Activated CD8-positive, alpha-beta memory T cell treated with anti-CD3 and anti-CD28 coated beads, Interleukin-2, amount 10 ng/mL, durations not matched to agents 7 days and 5 days (primary cell): Measurements from ENCODE around the gene ALDH1A2. TPM values are rescaled to one million over a fixed set of nuclear protein-coding genes. Genes with fewer than 3 reads are reported as not detected.

ENCODE experiments used
- ATAC-seq: fragments of 150-1000 bp; cut with Tn5 transposase; one replicate; pipeline ENCODE4 v1.10.0; 2021; ENCODE audit warnings: moderate library complexity
- CTCF ChIA-PET: fragments of 350-600 bp; sonication (Branson Sonifier 250); formaldehyde crosslinking; loops from one replicate; lab custom pipeline; 2021; ENCODE audit warnings: antibody characterized with exemption; lab: Charles Lee
- DNase-seq: peaks from one replicate; pipeline ENCODE4 v3.0.0-alpha.2; 2020
- H3K27ac Mint-ChIP-seq: one replicate; pipeline ENCODE4 v1.8.0; 2021; ENCODE audit warnings: mild to moderate bottlenecking, mixed read lengths
- H3K27me3 Mint-ChIP-seq: one replicate; pipeline ENCODE4 v1.8.0; 2021; ENCODE audit warnings: mixed read lengths
- H3K36me3 Mint-ChIP-seq: one replicate; pipeline ENCODE4 v1.8.0; 2021; ENCODE audit warnings: mild to moderate bottlenecking, mixed read lengths
- H3K4me1 Mint-ChIP-seq: one replicate; pipeline ENCODE4 v1.8.0; 2021; ENCODE audit warnings: mixed read lengths
- H3K4me3 Mint-ChIP-seq: one replicate; pipeline ENCODE4 v1.8.0; 2021; ENCODE audit warnings: mild to moderate bottlenecking, moderate library complexity, mixed read lengths
- H3K9me3 Mint-ChIP-seq: one replicate; pipeline ENCODE4 v1.8.0; 2022; ENCODE audit warnings: low read depth, mixed read lengths
- total RNA-seq, 2 experiments: library from RNA; stranded (reverse); gene quantifications; one replicate each; pipeline ENCODE4 v1.2.3, GENCODE V29; 2021

The ALDH1A2 gene
- total RNA-seq, 2 experiments from 2014 or later = 0.82 to 1.5 TPM

DNA sequence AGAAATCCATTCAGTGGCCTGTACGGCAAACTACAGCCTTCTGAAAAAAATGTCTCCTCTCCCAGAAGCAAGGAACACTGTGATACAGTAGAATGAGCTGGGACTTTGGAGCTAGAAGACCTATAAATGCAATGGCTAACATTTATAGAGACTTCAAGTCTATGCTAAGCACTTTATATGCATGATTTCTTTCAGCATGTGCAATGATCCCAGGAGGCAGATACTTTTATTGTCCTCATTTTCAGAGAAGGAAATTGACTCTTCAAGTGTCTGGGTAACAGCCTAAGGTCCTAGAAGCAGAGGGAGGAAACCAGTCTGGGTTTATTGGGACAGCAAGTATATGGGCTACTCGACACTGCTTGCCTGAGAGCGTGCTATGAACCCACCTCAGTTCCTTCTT, 140.9 kb downstream of the ALDH1A2 start:
- ATAC-seq (no peak), DNase-seq (no peak)
- H3K27me3 Mint-ChIP-seq = peaks cover 16% of the 10 kb centered on the region
- no peaks in the 10 kb centered on the region for H3K9me3 Mint-ChIP-seq
- H3K27ac Mint-ChIP-seq = no peak overlapping the region
- H3K36me3 Mint-ChIP-seq = no peaks in the 10 kb centered on the region
- H3K4me3 Mint-ChIP-seq = no peak overlapping the region
- no peaks in the 10 kb centered on the region for H3K4me1 Mint-ChIP-seq
- CTCF ChIA-PET = interaction anchor here (1.1 kb wide), 1 partner anchor 9 kb away, joined by 3 read pairs; no protein-coding TSS in a partner anchor

DNA sequence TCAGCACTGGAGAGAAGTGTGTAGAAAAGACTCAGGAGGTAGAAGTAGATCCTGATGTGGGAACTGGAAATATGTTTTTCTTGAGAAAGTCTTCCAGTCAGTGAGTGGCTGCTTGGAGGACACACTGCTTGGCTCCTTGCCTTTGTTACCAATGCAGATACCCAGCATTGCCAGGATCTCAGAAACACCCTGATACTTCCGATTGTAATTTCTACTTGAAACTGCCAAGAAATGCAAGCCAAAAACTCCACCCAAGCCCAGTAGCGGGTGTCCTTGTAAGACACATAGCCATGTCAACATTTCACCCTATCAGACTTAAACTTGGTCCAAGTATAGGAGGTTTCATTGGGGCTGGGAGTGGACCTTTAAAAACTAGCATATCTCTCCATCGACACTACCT, 141.8 kb downstream of the ALDH1A2 start:
- H3K4me3 Mint-ChIP-seq = no peak overlapping the region
- CTCF ChIA-PET = no interaction called here
- no peaks in the 10 kb centered on the region for H3K36me3 Mint-ChIP-seq
- no peaks in the 10 kb centered on the region for H3K4me1 Mint-ChIP-seq
- no peak for ATAC-seq
- no peaks in the 10 kb centered on the region for H3K9me3 Mint-ChIP-seq
- peaks cover 16% of the 10 kb centered on the region for H3K27me3 Mint-ChIP-seq
- no peak overlapping the region for H3K27ac Mint-ChIP-seq
- no peak for DNase-seq

DNA sequence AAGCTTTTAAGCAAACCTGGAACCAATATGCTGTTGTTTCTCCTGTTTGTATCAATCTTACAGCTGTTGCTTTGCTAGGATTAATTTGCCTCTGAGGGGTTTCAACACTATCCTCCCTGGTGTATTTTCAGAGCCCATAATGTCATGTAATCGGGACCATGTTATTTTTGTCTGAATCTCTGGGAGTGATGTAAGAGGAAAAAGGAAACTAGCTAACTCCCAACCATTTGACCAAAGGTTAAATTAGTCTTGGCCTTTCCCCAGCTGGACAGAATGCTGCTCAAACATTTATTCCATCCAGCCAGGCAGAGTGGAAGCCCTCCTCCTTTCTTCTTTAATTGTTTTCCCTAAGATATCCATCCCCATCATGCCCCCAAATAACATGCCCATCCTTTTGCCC, 142.2 kb downstream of the ALDH1A2 start:
- CTCF ChIA-PET = no interaction called here
- no peak overlapping the region for H3K4me3 Mint-ChIP-seq

DNA sequence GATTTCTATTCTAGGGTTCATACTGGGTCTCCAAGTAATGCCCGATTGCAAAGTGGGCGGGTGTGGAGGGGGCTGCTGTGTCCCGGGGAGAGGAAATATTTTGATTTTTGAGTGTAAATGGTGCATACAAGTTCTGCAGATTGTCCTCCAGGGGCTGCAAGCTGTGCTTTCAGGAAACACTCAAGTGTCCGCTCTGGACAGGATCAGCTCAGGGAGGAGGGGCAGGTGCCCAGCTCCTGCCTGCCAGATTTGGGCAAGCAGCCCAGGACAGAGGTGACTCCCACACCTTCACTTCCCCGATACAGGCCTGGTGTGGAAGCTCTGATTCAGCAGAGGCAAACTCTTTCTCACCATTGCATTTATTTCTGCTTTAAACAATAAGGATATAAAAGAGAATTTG, 142.7 kb downstream of the ALDH1A2 start:
- DNase-seq (no peak), ATAC-seq (no peak)
- Mint-ChIP-seq H3K4me3 (no peak overlapping the region), H3K9me3 (no peaks in the 10 kb centered on the region), H3K4me1 (no peaks in the 10 kb centered on the region), H3K27ac (no peak overlapping the region), H3K27me3 (peaks cover 16% of the 10 kb centered on the region), H3K36me3 (no peaks in the 10 kb centered on the region)
- CTCF ChIA-PET = no interaction called here

More for the DNA sequence above, 142.2 kb downstream of the ALDH1A2 start:
- H3K27me3 Mint-ChIP-seq = peaks cover 16% of the 10 kb centered on the region
- no peaks in the 10 kb centered on the region for H3K9me3 Mint-ChIP-seq
- H3K36me3 Mint-ChIP-seq = no peaks in the 10 kb centered on the region
- no peak overlapping the region for H3K27ac Mint-ChIP-seq
- no peak for ATAC-seq
- H3K4me1 Mint-ChIP-seq = no peaks in the 10 kb centered on the region
- no peak for DNase-seq

DNA sequence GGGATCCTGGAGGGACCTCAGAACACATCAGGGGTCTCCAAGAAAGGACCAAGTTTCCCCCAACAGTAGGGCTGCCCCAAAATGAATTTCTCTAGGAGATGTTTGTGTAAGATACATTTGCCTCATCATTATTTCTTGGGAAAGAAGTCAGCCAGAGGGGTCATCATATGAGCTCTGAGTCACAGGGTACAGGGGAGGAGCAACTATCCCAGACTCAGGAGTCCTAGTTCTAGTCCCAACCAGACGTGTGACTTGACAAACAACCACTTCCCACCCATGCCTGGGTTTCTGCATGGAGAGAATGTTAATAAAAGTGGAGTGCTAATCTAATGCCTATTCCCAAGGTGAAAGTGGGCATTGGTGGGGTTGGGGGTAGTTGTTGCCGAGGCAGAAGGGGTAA, 144.1 kb downstream of the ALDH1A2 start:
- no peaks in the 10 kb centered on the region for H3K9me3 Mint-ChIP-seq
- no peaks in the 10 kb centered on the region for H3K4me1 Mint-ChIP-seq
- H3K27me3 Mint-ChIP-seq = peaks cover 16% of the 10 kb centered on the region
- ATAC-seq = no peak
- H3K36me3 Mint-ChIP-seq = no peaks in the 10 kb centered on the region
- no peak overlapping the region for H3K27ac Mint-ChIP-seq
- DNase-seq = no peak
- CTCF ChIA-PET = interaction anchor here (1.0 kb wide), 1 partner anchor 149 kb away, joined by 3 read pairs; no protein-coding TSS in a partner anchor
- no peak overlapping the region for H3K4me3 Mint-ChIP-seq

DNA sequence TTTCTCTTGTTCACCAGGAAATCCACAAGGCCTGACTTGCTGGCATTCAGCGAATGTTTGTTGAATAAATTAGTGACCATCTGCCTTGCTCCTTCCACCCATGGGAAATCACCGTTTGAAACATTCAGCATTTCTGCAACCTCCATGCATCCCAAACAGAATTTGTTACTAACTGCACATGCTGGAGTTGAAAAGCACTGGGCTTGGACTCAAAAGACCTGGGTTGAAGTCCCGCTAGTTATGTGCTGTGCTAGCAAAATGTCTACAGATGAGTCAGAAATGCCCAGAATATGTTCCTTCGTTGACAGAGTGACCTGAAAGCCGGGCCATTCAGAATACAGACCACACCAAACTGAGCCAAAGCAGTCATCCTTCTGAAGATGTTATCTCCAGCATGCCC, 144.6 kb downstream of the ALDH1A2 start:
- H3K27ac Mint-ChIP-seq = no peak overlapping the region
- H3K36me3 Mint-ChIP-seq = no peaks in the 10 kb centered on the region
- H3K4me1 Mint-ChIP-seq = no peaks in the 10 kb centered on the region
- H3K9me3 Mint-ChIP-seq = no peaks in the 10 kb centered on the region
- ATAC-seq = no peak
- H3K27me3 Mint-ChIP-seq = peaks cover 14% of the 10 kb centered on the region
- no peak overlapping the region for H3K4me3 Mint-ChIP-seq
- CTCF ChIA-PET = interaction anchor here (1.0 kb wide), 1 partner anchor 150 kb away, joined by 3 read pairs; no protein-coding TSS in a partner anchor
- DNase-seq = no peak

DNA sequence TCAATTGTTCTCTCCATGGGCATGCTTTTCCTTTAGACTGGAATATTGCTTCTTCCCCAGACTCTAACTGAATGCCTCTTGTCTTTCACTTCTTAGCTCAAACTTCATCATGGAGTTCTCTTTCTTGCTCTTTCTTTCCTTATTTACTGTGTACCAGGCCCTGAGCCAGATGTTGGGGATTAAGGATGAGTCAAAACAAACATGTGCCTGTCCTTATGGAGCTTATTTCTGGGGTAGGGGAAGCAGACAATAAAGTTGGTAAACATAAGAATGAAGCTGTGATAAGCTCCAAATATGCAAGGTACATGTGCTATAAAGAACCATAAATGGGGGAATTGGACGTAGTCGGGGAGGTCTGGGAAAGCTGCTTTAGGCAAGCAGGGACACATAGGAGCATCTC, 145.8 kb downstream of the ALDH1A2 start:
- CTCF ChIA-PET = interaction anchor here (0.8 kb wide), 1 partner anchor 9 kb away, joined by 3 read pairs; no protein-coding TSS in a partner anchor
- no peaks in the 10 kb centered on the region for H3K36me3 Mint-ChIP-seq
- no peak for ATAC-seq
- no peak overlapping the region for H3K4me3 Mint-ChIP-seq
- H3K4me1 Mint-ChIP-seq = no peaks in the 10 kb centered on the region
- H3K27ac Mint-ChIP-seq = no peak overlapping the region
- H3K27me3 Mint-ChIP-seq = peaks cover 14% of the 10 kb centered on the region
- no peaks in the 10 kb centered on the region for H3K9me3 Mint-ChIP-seq
- DNase-seq = no peak

DNA sequence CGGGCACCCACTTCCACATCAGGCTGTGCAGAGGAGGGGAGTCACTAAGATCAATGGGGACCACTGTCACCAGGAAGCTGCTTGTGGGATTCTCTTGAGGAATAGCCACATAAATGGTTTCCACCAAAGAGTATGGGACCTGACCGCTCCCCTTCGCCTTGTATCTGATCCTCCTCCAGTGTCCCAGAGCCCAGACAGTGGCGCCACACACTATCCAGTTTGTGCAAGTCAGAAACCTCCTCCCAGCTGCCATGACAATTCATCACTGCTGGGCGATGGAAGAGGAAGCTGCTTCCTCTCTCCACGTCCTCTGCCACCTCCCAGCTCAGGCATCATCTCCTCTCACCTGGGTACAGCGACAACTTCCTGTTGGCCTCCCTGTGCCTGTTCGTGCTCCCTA, 147.5 kb downstream of the ALDH1A2 start:
- no peak for DNase-seq
- H3K9me3 Mint-ChIP-seq = no peaks in the 10 kb centered on the region
- no peaks in the 10 kb centered on the region for H3K36me3 Mint-ChIP-seq

DNA sequence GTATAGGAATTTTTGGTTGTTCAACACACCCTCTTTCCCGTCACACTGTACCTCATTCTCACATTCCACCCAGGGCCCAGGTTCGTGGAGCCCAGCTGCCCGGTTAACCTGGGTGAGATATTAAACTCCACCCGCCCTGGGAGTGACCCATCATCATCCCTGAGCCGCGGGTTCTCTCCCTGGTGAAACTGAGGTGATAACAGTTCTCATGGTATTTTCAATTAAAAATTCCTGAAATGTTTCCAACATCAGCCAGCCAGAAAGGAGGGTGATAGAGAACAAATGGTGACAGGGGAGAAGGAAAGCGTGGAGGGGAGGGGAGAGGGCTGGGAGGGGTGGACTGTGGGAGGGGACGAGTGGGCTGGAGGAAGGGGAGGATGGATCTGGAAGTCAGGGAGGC, 148.8 kb downstream of the ALDH1A2 start:
- Mint-ChIP-seq H3K27ac (no peak overlapping the region), H3K27me3 (peaks cover 14% of the 10 kb centered on the region), H3K4me1 (no peaks in the 10 kb centered on the region), H3K9me3 (no peaks in the 10 kb centered on the region), H3K4me3 (no peak overlapping the region), H3K36me3 (no peaks in the 10 kb centered on the region)
- ATAC-seq = no peak
- DNase-seq = no peak
- CTCF ChIA-PET = no interaction called here

More for the DNA sequence above, 147.5 kb downstream of the ALDH1A2 start:
- CTCF ChIA-PET = no interaction called here
- peaks cover 14% of the 10 kb centered on the region for H3K27me3 Mint-ChIP-seq
- H3K4me1 Mint-ChIP-seq = no peaks in the 10 kb centered on the region
- H3K4me3 Mint-ChIP-seq = no peak overlapping the region
- H3K27ac Mint-ChIP-seq = no peak overlapping the region
- no peak for ATAC-seq

DNA sequence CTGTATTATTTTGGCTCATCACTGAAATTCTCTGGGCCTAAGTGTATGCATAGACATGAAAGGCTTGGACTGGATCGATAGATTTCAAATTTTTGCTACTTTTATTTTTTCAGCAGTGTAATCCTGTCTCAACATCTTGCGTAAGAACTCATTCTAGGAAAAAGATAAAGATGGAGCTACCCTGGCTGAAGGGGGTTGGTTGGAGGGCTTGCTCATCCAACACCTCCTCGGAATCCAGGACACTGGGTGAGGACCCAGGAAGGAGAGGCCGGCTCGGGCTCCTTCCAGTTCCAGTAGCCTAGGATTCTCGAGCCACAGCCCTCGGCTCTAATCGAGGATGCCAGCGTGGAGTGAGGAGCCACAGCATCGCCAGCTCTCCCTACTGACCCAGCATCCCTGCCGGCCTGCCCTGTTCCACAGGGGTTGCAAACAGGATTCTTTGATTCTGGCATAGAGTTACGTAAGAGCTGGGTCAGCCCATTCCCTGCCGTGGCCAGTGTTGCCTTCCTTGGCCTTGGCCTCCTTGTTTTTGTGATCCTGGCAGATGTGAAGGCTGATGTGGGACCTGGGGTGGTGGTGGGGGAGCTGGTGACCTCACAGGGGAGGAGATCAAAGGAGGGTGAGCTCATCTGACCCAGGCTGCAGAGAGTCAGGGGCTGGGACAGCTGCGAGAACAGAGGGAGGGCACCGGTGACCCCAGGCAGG, 149.5 kb downstream of the ALDH1A2 start:
- H3K4me3 Mint-ChIP-seq = no peak overlapping the region
- ATAC-seq = no peak
- DNase-seq = no peak
- CTCF ChIA-PET = interaction anchor here (1.2 kb wide), 1 partner anchor 9 kb away, joined by 3 read pairs; no protein-coding TSS in a partner anchor
- H3K9me3 Mint-ChIP-seq = no peaks in the 10 kb centered on the region
- H3K27ac Mint-ChIP-seq = no peak overlapping the region
- no peaks in the 10 kb centered on the region for H3K36me3 Mint-ChIP-seq
- H3K4me1 Mint-ChIP-seq = no peaks in the 10 kb centered on the region
- H3K27me3 Mint-ChIP-seq = peaks cover 12% of the 10 kb centered on the region

DNA sequence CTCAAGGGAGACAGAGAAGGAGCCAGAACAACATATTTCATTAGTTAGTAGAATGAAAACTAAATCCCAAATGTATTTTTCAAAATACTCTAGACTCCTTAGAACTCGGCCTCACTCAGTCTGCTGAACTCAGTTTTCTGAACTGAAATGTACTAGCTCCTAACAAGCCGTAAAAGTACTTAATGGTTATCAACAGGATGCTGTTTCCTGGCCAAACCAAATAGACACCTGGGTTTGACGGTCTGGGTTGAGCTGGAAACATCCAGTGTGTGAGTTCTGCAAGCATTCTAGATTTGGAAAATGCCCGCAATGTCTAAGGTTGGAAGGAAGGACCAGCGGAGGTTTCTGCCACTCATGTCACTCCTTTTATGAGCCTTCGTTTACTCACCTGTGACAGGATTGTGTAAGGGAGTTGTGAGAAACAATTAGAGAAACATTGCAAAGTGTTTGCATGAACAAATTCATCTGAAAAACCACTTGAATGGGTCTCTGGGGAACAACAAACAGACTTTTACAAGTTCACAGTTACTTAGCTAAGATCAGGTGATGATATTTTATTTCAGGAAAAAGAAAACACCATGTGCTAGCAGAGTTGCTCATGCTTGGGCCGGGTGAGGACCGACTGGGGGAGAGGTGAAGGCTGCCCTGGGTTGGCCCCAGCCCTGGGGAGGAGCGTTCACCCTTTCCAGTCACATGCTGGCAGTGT, 151.0 kb downstream of the ALDH1A2 start:
- no peak for ATAC-seq
- H3K9me3 Mint-ChIP-seq = no peaks in the 10 kb centered on the region
- no peaks in the 10 kb centered on the region for H3K36me3 Mint-ChIP-seq
- CTCF ChIA-PET = interaction anchor here (1.2 kb wide), 1 partner anchor 10 kb away, joined by 3 read pairs; no protein-coding TSS in a partner anchor
- no peaks in the 10 kb centered on the region for H3K4me1 Mint-ChIP-seq
- H3K4me3 Mint-ChIP-seq = no peak overlapping the region
- H3K27ac Mint-ChIP-seq = no peak overlapping the region
- no peak for DNase-seq
- peaks cover 15% of the 10 kb centered on the region for H3K27me3 Mint-ChIP-seq

DNA sequence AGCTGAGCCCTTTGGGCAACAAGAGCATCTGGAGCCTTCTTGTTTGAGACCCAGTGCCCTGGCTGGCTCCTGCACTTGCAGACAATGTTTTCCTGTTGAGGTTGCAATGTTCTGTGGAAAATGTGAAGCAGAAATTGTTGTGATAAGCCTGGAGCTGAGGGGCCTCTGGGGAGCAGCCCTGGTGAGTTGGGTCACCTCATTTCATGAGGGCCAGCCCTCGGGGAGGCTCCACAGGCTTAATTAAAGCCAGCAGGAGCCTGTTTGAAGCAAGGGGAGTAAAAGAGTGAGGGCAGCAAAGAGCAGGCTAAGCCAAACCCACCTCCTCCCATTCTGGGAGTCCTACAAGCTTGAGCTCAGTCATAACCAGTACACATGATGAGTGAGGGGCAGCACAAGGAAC, 154.3 kb downstream of the ALDH1A2 start:
- Mint-ChIP-seq H3K27ac (no peak overlapping the region), H3K4me3 (no peak overlapping the region), H3K27me3 (peaks cover 25% of the 10 kb centered on the region), H3K4me1 (no peaks in the 10 kb centered on the region), H3K9me3 (no peaks in the 10 kb centered on the region), H3K36me3 (no peaks in the 10 kb centered on the region)
- CTCF ChIA-PET = no interaction called here
- ATAC-seq (no peak), DNase-seq (no peak)

DNA sequence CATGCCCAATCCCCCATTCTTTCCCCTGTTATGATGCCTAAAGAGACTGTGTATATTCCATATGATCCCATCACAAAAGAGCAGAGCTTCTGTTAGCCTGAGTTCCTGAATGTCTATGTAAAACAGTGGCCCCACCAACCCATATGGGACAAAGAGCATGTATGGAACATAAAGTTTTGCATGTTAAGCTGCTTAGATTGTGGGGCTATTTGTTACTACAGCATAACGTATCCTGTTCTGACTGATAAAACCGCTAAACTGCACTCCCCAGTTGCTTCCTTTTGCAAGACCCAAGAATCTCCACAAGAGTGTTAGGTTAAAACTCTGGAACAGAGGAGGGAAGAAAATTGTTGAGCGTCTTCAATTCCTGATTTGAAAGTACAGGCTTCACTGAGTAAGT, 154.8 kb downstream of the ALDH1A2 start:
- H3K27ac Mint-ChIP-seq = no peak overlapping the region
- no peak for DNase-seq
- peaks cover 25% of the 10 kb centered on the region for H3K27me3 Mint-ChIP-seq
- no peaks in the 10 kb centered on the region for H3K4me1 Mint-ChIP-seq
- no peak overlapping the region for H3K4me3 Mint-ChIP-seq
- no peaks in the 10 kb centered on the region for H3K9me3 Mint-ChIP-seq
- H3K36me3 Mint-ChIP-seq = no peaks in the 10 kb centered on the region
- CTCF ChIA-PET = no interaction called here
- no peak for ATAC-seq

DNA sequence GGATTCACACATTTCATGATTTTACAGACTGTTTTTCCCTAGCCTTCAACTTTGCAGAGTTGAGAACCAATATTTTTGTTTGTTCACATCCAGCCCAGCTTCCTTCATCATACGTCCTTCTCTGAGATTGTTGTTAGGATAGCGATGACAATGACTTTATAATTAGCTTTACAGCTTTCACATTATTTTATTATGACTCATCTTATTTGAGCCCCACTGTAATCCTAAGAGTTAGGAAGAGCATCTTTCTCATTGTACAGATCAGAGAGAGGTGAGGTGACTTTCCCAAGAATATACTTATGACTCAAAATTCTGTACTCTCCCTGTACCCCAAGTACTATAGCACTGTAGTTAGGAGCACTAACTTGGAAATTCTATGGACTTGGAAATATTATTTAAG, 156.1 kb downstream of the ALDH1A2 start:
- CTCF ChIA-PET = no interaction called here
- Mint-ChIP-seq H3K4me1 (no peaks in the 10 kb centered on the region), H3K4me3 (no peak overlapping the region), H3K27ac (no peak overlapping the region), H3K27me3 (peaks cover 25% of the 10 kb centered on the region), H3K9me3 (no peaks in the 10 kb centered on the region), H3K36me3 (no peaks in the 10 kb centered on the region)
- DNase-seq (no peak), ATAC-seq (no peak)
